Progenitor cell of endocrine pancreas (in vitro differentiated cells): ENCODE data around the gene TIAM2. TPM values are rescaled to one million over a fixed set of nuclear protein-coding genes. Genes with fewer than 3 reads are reported as not detected.
"Not testable (repeated sequence)": the region's sequence is repeated elsewhere in the genome, so short reads cannot be mapped to it uniquely, and the experiment has no call there.

Experiments
- DNase-seq: peaks from one replicate; pipeline ENCODE4 v3.0.0; 2021; ENCODE audit warnings: low spot score; ENCODE audit not compliant: unreplicated experiment
- H3K27ac Mint-ChIP-seq: 2 replicates; pipeline ENCODE4 v1.8.0; 2021; ENCODE audit warnings: mild to moderate bottlenecking, moderate library complexity, mixed read lengths
- H3K27me3 Mint-ChIP-seq: 2 replicates; pipeline ENCODE4 v1.8.0; 2021; ENCODE audit warnings: mixed read lengths
- H3K36me3 Mint-ChIP-seq: 2 replicates; pipeline ENCODE4 v1.8.0; 2022; ENCODE audit warnings: mixed read lengths; ENCODE audit not compliant: insufficient read depth
- H3K4me1 Mint-ChIP-seq: 2 replicates; pipeline ENCODE4 v1.8.0; 2021; ENCODE audit warnings: low read depth, mixed read lengths
- H3K4me3 Mint-ChIP-seq: 2 replicates; pipeline ENCODE4 v1.8.0; 2021; ENCODE audit warnings: low read depth, mild to moderate bottlenecking, moderate library complexity, mixed read lengths
- H3K9me3 Mint-ChIP-seq: 2 replicates; pipeline ENCODE4 v1.8.0; 2021; ENCODE audit warnings: low read depth, mixed read lengths
- CTCF ChIP-seq: fragments of 200-600 bp; sonication (generic); IDR thresholded peaks from one replicate; pipeline ENCODE4 v1.5.0; 2021; ENCODE audit warnings: antibody characterized with exemption, mild to moderate bottlenecking; ENCODE audit not compliant: unreplicated experiment
- total RNA-seq: library from RNA; stranded (reverse); gene quantifications from 2 replicates; pipeline ENCODE4 v1.2.1, GENCODE V29; 2021

TIAM2 gene
- total RNA-seq, 1 donor from 2014 or later: 14.3 TPM

GRCh38 chr6:155100087-155100486 is 105.0 kb downstream of the TIAM2 start:
- peaks cover 2% of the 10 kb centered on the region for H3K36me3 Mint-ChIP-seq
- no peak overlapping the region for H3K4me3 Mint-ChIP-seq
- no peaks in the 10 kb centered on the region for H3K27me3 Mint-ChIP-seq
- peaks cover 11% of the 10 kb centered on the region for H3K9me3 Mint-ChIP-seq
- DNase-seq: no peak
- TF ChIP-seq CTCF: no peak
- H3K27ac Mint-ChIP-seq: no peak overlapping the region
- H3K4me1 Mint-ChIP-seq: peaks cover 2% of the 10 kb centered on the region

DNA sequence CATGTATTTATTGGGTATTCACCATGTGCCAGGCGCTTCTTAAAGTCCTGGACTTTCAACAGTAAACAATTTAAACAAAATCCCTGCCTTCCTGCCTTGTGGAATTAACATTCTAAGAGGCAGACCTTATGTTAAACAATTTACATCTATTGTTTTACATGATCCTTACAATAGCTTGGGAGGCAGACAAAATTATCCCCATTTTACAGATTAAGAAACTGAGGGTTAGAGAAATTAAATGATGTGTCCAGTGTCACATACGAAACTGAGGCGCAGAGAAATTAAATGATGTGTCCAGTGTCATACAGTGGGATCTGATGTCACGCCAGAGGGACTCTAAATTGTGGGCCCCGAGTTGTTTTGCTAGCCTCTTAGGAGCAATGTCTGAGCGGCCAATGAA is 105.5 kb downstream of the TIAM2 start:
- no peak for DNase-seq
- no peak for TF ChIP-seq CTCF
- peaks cover 2% of the 10 kb centered on the region for H3K36me3 Mint-ChIP-seq
- peaks cover 11% of the 10 kb centered on the region for H3K9me3 Mint-ChIP-seq
- H3K4me3 Mint-ChIP-seq: no peak overlapping the region
- no peak overlapping the region for H3K27ac Mint-ChIP-seq
- no peaks in the 10 kb centered on the region for H3K4me1 Mint-ChIP-seq
- no peaks in the 10 kb centered on the region for H3K27me3 Mint-ChIP-seq

DNA sequence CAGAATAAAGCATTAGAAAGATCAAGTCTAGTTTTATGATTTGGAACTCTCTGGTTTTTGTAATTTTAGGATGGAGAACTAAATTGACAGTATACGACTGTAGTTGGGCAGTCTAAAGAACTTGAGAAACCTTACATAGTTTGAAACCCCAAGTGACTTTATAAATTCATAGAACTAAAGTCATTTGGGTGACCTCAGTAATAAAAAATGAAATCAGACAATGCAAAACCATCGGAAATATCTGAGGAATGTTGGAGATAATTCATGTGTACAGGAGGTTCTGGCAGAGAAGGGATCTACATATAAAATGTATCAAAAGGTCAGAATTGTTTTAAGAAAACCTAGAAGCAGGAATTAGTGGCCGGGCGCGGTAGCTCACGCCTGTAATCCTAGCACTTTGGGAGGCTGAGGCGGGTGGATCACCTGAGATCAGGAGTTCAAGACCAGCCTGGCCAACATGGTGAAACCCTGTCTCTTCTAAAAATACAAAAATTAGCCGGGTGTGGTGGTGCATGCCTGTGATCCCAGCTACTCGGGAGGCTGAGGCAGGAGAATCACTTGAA is 108.0 kb downstream of the TIAM2 start:
- H3K27me3 Mint-ChIP-seq, H3K4me1 Mint-ChIP-seq, H3K4me3 Mint-ChIP-seq, DNase-seq, H3K36me3 Mint-ChIP-seq, H3K9me3 Mint-ChIP-seq, H3K27ac Mint-ChIP-seq: not testable (repeated sequence)

- no peaks in the 10 kb centered on the region for H3K9me3 Mint-ChIP-seq
- H3K4me1 Mint-ChIP-seq: peaks cover 5% of the 10 kb centered on the region
- DNase-seq: no peak
- H3K27ac Mint-ChIP-seq: no peak overlapping the region
- no peaks in the 10 kb centered on the region for H3K36me3 Mint-ChIP-seq
- no peak for TF ChIP-seq CTCF
- H3K27me3 Mint-ChIP-seq: no peaks in the 10 kb centered on the region
- no peak overlapping the region for H3K4me3 Mint-ChIP-seq
Measured at GRCh38 chr6:155103816-155104366, 108.8 kb downstream of the TIAM2 start.

GRCh38 chr6:155106456-155107115 is 111.5 kb downstream of the TIAM2 start:
- no peak overlapping the region for H3K4me3 Mint-ChIP-seq

More at GRCh38 chr6:155106456-155107115, 111.5 kb downstream of the TIAM2 start:
- Mint-ChIP-seq H3K9me3 (no peaks in the 10 kb centered on the region), H3K27me3 (peaks cover under 1% of the 10 kb centered on the region), H3K36me3 (no peaks in the 10 kb centered on the region), H3K27ac (no peak overlapping the region), H3K4me1 (peaks cover 5% of the 10 kb centered on the region)
- TF ChIP-seq CTCF: no peak
- no peak for DNase-seq
